ENCODE data around the gene TMX1. TPM values are rescaled to one million over a fixed set of nuclear protein-coding genes. Genes with fewer than 3 reads are reported as not detected.

The TMX1 gene
- total and polyA plus RNA-seq, 10 of the 15 experiments (the other 5 are each of a cell fraction or from before 2014, with no cell fraction given) = 29.1 to 152 (median 52.0) TPM

GRCh38 chr14:51225751-51226150 lies 14.3 kb upstream of the TMX1 start:
- H3K9me3 ChIP-seq (replicated peaks; ENCODE audit: control insufficient read depth, insufficient read depth, low read length) = no peaks in the 10 kb centered on the region; the same call in 2 of the 3 replicates
- TF ChIP-seq CEBPB (IDR thresholded peaks at IDR 0.05; ENCODE audit: borderline replicate concordance in 1 of 2, low read depth in 2 of 2, low read length in 2 of 2) (no peak), ZZZ3 (IDR thresholded peaks at IDR 0.05; ENCODE audit: control insufficient read depth, insufficient read length, low read depth) (no peak), MTA3 (IDR thresholded peaks at IDR 0.05; ENCODE audit: borderline replicate concordance, low read length) (no peak), MYC (IDR thresholded peaks at IDR 0.05; ENCODE audit: insufficient read depth, insufficient read length, insufficient replicate concordance, low read length, severe bottlenecking) (no peak), SMAD1 (IDR thresholded peaks at IDR 0.05; ENCODE audit: low read depth, partially characterized antibody) (no peak), NBN (IDR thresholded peaks at IDR 0.05) (no peak), CREB1 (IDR thresholded peaks at IDR 0.05; ENCODE audit: low read depth) (no peak), HCFC1 (IDR thresholded peaks at IDR 0.05; ENCODE audit: low read length) (no peak)
- no peaks in the 10 kb centered on the region for H3K27me3 ChIP-seq (replicated peaks in 1 of 2; ENCODE audit: control insufficient read depth in 2 of 2, insufficient read depth in 2 of 2, low read length in 1 of 2)
- no peaks in the 10 kb centered on the region for H4K20me1 ChIP-seq (ENCODE audit: control insufficient read depth, insufficient read depth)
- H3K36me3 ChIP-seq (ENCODE audit: control insufficient read depth in 2 of 2, insufficient read depth in 2 of 2, low read length in 1 of 2) = no peaks in the 10 kb centered on the region
- CTCF ChIA-PET = no interaction called here
- BruUV-seq (replicated peaks) = no TSS peak
- no peaks in the 10 kb centered on the region for H3K79me2 ChIP-seq (ENCODE audit: control insufficient read depth, insufficient read depth, low read length)
- ATAC-seq (no peak), FAIRE-seq (no peak), DNase-seq (ENCODE audit: low read depth, low spot score) (no peak)
- 68% methylated on average over 2 of the region's 2 CpGs for WGBS (ENCODE audit: insufficient coverage, insufficient replicate concordance, low lambda C conversion rate, missing lambda C conversion rate)
- no peak overlapping the region for H3K9ac ChIP-seq (ENCODE audit: control insufficient read depth, insufficient read depth, low read length)
- H3K4me2 ChIP-seq (ENCODE audit: control insufficient read depth, insufficient read depth) = no peak overlapping the region
- no peak overlapping the region for H3K4me3 ChIP-seq
- in situ Hi-C loops (cut with MboI) (no loop called here), intact Hi-C loops (cut with micrococcal nuclease; ENCODE audit: unreplicated experiment) (loop anchor here (10.0 kb wide), 1 partner anchor 351 kb away; the partner anchor contains the start of gene ABHD12B)
- SMC1A ChIA-PET (ENCODE audit: uncharacterized antibody, unreplicated experiment) = no interaction called here
- H3K27ac ChIP-seq (ENCODE audit: control insufficient read depth, insufficient read depth) = no peak overlapping the region
- no peak overlapping the region for H2AFZ ChIP-seq (ENCODE audit: control insufficient read depth, low read depth, low read length)
- no peaks in the 10 kb centered on the region for H3K4me1 ChIP-seq (ENCODE audit: control insufficient read depth, insufficient read depth, low read length)
- POLR2A ChIA-PET = no interaction called here
- RAD21 ChIA-PET (ENCODE audit: unreplicated experiment) = no interaction called here

GRCh38 chr14:51228391-51228790 lies 11.7 kb upstream of the TMX1 start:
- Histone ChIP-seq H4K20me1 (ENCODE audit: control insufficient read depth, insufficient read depth) (no peaks in the 10 kb centered on the region), H3K9me3 (replicated peaks; ENCODE audit: control insufficient read depth, insufficient read depth, low read length) (no peaks in the 10 kb centered on the region), H3K4me2 (ENCODE audit: control insufficient read depth, insufficient read depth) (no peak overlapping the region), H3K27me3 (replicated peaks in 1 of 2; ENCODE audit: control insufficient read depth in 2 of 2, insufficient read depth in 2 of 2, low read length in 1 of 2) (no peaks in the 10 kb centered on the region), H3K9ac (ENCODE audit: control insufficient read depth, insufficient read depth, low read length) (no peak overlapping the region), H3K4me1 (ENCODE audit: control insufficient read depth, insufficient read depth, low read length) (no peaks in the 10 kb centered on the region), H2AFZ (ENCODE audit: control insufficient read depth, low read depth, low read length) (no peak overlapping the region), H3K36me3 (ENCODE audit: control insufficient read depth in 2 of 2, insufficient read depth in 2 of 2, low read length in 1 of 2) (no peaks in the 10 kb centered on the region), H3K79me2 (ENCODE audit: control insufficient read depth, insufficient read depth, low read length) (no peaks in the 10 kb centered on the region), H3K4me3 (no peak overlapping the region), H3K27ac (ENCODE audit: control insufficient read depth, insufficient read depth) (no peak overlapping the region)
- ChIA-PET CTCF (interaction anchor here (1.9 kb wide), 1 partner anchor 9 kb away, joined by 7 read pairs; no protein-coding TSS in a partner anchor), RAD21 (ENCODE audit: unreplicated experiment) (no interaction called here), SMC1A (ENCODE audit: uncharacterized antibody, unreplicated experiment) (no interaction called here), POLR2A (interaction anchor here (1.4 kb wide), 1 partner anchor 10 kb away, joined by 3 read pairs; no protein-coding TSS in a partner anchor)
- ATAC-seq (no peak), DNase-seq (ENCODE audit: low read depth, low spot score) (no peak), FAIRE-seq (no peak)
- TF ChIP-seq TBL1XR1 (IDR thresholded peaks at IDR 0.05; ENCODE audit: low read depth, low read length) (no peak), NR2C1 (IDR thresholded peaks at IDR 0.05) (no peak), ZNF217 (IDR thresholded peaks at IDR 0.05) (no peak), BMI1 (IDR thresholded peaks at IDR 0.05; ENCODE audit: borderline replicate concordance) (no peak), CHD2 (IDR thresholded peaks at IDR 0.05; ENCODE audit: borderline replicate concordance, low read depth, low read length) (no peak), ELK1 (IDR thresholded peaks at IDR 0.05; ENCODE audit: low read depth, low read length) (no peak), EZH2 (IDR thresholded peaks at IDR 0.05; ENCODE audit: borderline replicate concordance, control insufficient read depth, low read depth, low read length) (no peak), ATF7 (IDR thresholded peaks at IDR 0.05; ENCODE audit: low read depth) (no peak), RUNX3 (IDR thresholded peaks at IDR 0.05; ENCODE audit: low read length) (no peak)
- BruUV-seq (replicated peaks) = no TSS peak
- intact Hi-C loops (cut with micrococcal nuclease; ENCODE audit: unreplicated experiment) = loop anchor here (10.0 kb wide), 1 partner anchor 354 kb away; the partner anchor contains the start of gene ABHD12B
- in situ Hi-C loops (cut with MboI) = no loop called here
